Small intestine (tissue), 7 donors: ENCODE measurements around the gene CDIPT. TPM values are rescaled to one million over a fixed set of nuclear protein-coding genes. Genes with fewer than 3 reads are reported as not detected.
"Not testable (repeated sequence)": the region's sequence is repeated elsewhere in the genome, so short reads cannot be mapped to it uniquely, and the experiment has no call there.

Experiments used
- DNase-seq, 2 donors: peaks; one replicate each; pipeline versions ENCODE4 v3.0.0 to v3.0.0-alpha.2; 2013
- FAIRE-seq: peaks from 2 replicates; lab custom pipeline; 2012; peaks lifted over from hg19 to GRCh38; lab: Jason Lieb, UNC
- H3K27ac ChIP-seq, 3 donors: one replicate each; pipeline ENCODE4 v1.5.1; 2013; ENCODE audit warnings: low read length in 2 of 3, mild to moderate bottlenecking in 2 of 3, control low read depth in 1 of 3, inconsistent platforms in 1 of 3, low read depth in 1 of 3, moderate library complexity in 1 of 3
- H3K27me3 ChIP-seq, 3 donors: one replicate each; pipeline ENCODE4 v1.6.1; 2013; ENCODE audit warnings: low read length in 3 of 3, inconsistent platforms in 1 of 3; ENCODE audit not compliant: control insufficient read depth in 3 of 3, insufficient read depth in 3 of 3
- H3K36me3 ChIP-seq, 3 donors: one replicate each; pipeline ENCODE4 v1.6.1; 2013; ENCODE audit warnings: low read length in 3 of 3, inconsistent platforms in 1 of 3, low read depth in 1 of 3, mild to moderate bottlenecking in 1 of 3, moderate library complexity in 1 of 3; ENCODE audit not compliant: control insufficient read depth in 3 of 3, insufficient read depth in 2 of 3
- H3K4me1 ChIP-seq, 3 donors: one replicate each; pipeline ENCODE4 v1.6.1; 2013; ENCODE audit warnings: low read length in 2 of 3, inconsistent platforms in 1 of 3, low read depth in 1 of 3, mild to moderate bottlenecking in 1 of 3, moderate library complexity in 1 of 3; ENCODE audit not compliant: control insufficient read depth in 3 of 3, insufficient read depth in 2 of 3
- H3K4me3 ChIP-seq, 3 donors: one replicate each; pipeline ENCODE4 v1.5.1; 2013; ENCODE audit warnings: low read length in 3 of 3, control low read depth in 1 of 3, inconsistent platforms in 1 of 3, low read depth in 1 of 3, mild to moderate bottlenecking in 1 of 3, moderate library complexity in 1 of 3
- H3K9me3 ChIP-seq, 2 donors: one replicate each; pipeline ENCODE4 v1.6.1; 2013; ENCODE audit warnings: low read depth in 1 of 2, low read length in 1 of 2; ENCODE audit not compliant: control insufficient read depth in 2 of 2, insufficient read depth in 1 of 2
- WGBS, 3 donors: extraction: QIAGEN DNeasy Blood & Tissue Kit; methylation state at CpG; one replicate each; pipeline ENCODE4 v1.1.7; 2013; 5-methylcytosine and 5-hydroxymethylcytosine counted together
- polyA plus RNA-seq, 4 donors: library from polyadenylated mRNA; stranded (reverse) in 3 of 4; unstranded in 1 of 4; fragments of 200-250 nt in 3 of 4; fragments of 120-200 nt in 1 of 4; gene quantifications; one replicate each; pipeline versions ENCODE4 v1.2.1 to v1.2.3, GENCODE V29; 2013
- donor health status: healthy with polysubstance abuse.
- donor health status: control.
- donor health status: control.
- donor health status: Bipolar disorder and iron deficiency.
- donor health status: healthy.

The CDIPT gene
- polyA plus RNA-seq, 4 donors, result 51.9 to 76.9 (median 61.2) TPM

DNA sequence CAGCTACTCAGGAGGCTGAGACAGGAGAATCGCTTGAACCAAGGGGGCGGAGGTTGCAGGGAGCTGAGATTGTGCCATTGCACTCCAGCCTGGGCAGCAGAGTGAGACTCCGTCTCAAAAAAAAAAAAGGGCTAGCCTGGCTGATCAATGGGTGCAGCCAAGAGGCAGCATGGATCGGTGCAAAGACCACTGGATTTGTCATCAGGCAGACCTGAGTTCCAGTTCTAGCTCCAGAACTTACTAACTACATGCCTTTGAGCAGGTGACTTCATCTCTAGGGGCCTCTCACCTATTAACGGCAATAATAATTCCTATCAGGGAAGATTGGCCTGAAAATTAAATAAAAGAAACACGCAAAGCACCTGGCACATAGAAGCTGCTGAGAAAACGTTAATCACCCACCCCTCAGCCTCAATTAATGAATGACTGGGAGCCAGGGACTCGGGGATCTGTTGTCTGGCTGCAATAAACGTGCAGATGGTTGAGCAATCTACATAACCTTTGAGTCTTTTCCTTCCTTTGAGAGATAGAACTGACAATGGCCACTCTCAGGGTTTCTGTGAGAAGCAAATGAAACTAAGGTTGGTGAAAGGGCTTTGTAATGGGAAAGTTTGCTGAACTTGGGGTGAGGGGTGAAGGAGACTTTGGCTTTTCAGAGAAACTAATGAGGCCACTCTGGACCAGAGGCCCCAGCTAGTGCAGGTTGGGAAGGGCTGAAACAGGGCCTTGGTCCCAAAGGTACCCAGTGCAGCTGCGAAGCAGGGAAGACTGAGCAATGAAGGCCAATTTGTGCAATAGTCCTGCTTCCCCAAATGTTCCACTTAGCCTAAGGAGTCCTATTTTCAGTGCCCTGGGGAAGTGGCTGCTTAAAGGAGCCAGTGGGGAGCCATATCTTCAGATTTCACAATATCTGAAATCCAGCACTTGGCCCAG lies 28.8 kb upstream of the CDIPT start:
- DNase-seq, result peak; percentile 93 to 94
- FAIRE-seq, result no peak
- peaks cover 0 to 29% (median 4%) of the 10 kb centered on the region in 3 donors for H3K4me1 ChIP-seq
- H3K9me3 ChIP-seq, result no peaks in the 10 kb centered on the region
- 19 to 56% (median 39%) methylated on average over 10 of the region's 10 CpGs for WGBS, 3 donors
- H3K4me3 ChIP-seq, result no peak overlapping the region
- H3K36me3 ChIP-seq, result peaks cover 0 to 32% (median 0%) of the 10 kb centered on the region in 3 donors
- peak overlapping the region; percentile 55 to 87 (median 82) for H3K27ac ChIP-seq
- H3K27me3 ChIP-seq, result peaks cover 0 to 1% (median 0%) of the 10 kb centered on the region in 3 donors

DNA sequence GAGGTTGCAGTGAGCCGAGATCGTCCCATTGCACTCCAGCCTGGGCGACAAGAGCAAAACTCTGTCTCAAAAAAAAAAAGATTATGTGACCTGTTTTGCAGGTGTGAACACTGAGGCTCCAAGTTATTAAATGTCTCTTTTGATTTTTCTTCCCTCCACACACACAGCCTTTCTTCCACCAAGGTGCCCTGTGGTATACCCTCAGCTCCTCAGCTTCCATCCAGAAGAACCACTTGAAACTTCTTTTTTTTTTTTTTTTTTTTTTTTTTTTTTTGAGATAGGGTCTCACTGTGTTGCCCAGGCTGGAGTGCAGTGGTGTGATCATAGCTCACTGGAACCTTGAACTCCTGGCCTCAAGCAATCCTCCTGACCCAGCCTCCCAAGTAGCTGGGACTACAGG lies 26.3 kb upstream of the CDIPT start:
- H3K4me3 ChIP-seq, H3K27ac ChIP-seq, H3K27me3 ChIP-seq, FAIRE-seq, DNase-seq, H3K9me3 ChIP-seq: not testable (repeated sequence)
- H3K4me1 ChIP-seq, result peaks cover 0 to 26% (median 4%) of the 10 kb centered on the region in 3 donors
- H3K36me3 ChIP-seq, result peaks cover 0 to 30% (median 0%) of the 10 kb centered on the region in 3 donors
- WGBS, 3 donors, result 93 to 96% (median 95%) methylated on average over 3 of the region's 3 CpGs

DNA sequence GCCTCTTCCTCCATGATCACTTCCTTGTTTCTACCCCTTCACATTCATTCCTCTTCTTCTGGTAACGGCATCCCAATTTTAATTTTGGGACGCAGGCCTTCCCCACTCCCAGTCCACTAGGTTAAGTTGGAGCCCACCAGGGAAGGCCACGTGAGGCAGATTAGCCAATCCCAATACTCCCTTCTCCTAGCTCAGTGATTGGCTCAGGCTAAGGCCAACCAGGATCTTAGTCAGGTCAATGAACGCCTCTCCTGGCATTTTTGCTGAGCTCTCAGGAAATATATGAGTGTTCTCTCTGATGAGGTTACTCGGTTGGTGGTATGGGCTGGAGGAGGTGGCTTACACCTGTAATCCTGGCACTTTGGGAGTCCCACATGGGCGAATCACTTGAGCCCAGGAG lies 21.0 kb upstream of the CDIPT start:
- Histone ChIP-seq H3K27me3 (no peaks in the 10 kb centered on the region), H3K36me3 (peaks cover 0 to 55% (median 0%) of the 10 kb centered on the region in 3 donors), H3K27ac (no peak overlapping the region), H3K4me1 (no peaks in the 10 kb centered on the region), H3K9me3 (no peaks in the 10 kb centered on the region), H3K4me3 (no peak overlapping the region)
- 69 to 94% (median 83%) methylated on average over 6 of the region's 6 CpGs for WGBS, 3 donors
- DNase-seq (no peak), FAIRE-seq (no peak)

DNA sequence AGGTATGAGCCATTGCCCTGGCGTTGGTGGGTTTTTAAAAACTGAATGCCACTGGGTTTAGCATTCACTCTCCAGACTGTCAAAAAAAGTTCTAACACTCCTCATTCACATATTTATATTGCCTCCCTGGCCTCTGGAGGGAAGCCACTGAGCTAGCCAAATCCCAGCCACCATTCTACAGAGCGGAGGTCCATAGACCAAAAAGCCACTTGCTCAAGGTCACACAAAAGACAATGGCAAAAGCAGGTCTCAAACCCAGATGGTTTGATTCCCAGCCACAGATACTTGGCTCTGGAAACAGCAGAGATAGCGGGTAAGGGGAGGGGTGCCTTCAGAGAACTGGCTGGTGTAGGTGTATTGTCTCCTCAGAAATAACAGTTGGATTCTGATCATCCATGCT lies 18.0 kb upstream of the CDIPT start:
- Histone ChIP-seq H3K27ac (no peak overlapping the region), H3K9me3 (no peaks in the 10 kb centered on the region), H3K4me3 (no peak overlapping the region), H3K27me3 (peaks cover 0 to 18% (median 0%) of the 10 kb centered on the region in 3 donors), H3K4me1 (peaks cover 0 to 4% (median 0%) of the 10 kb centered on the region in 3 donors), H3K36me3 (peaks cover 0 to 47% (median 0%) of the 10 kb centered on the region in 3 donors)
- DNase-seq, result no peak
- no peak for FAIRE-seq
- 84 to 98% (median 90%) methylated on average over 3 of the region's 3 CpGs for WGBS, 3 donors

DNA sequence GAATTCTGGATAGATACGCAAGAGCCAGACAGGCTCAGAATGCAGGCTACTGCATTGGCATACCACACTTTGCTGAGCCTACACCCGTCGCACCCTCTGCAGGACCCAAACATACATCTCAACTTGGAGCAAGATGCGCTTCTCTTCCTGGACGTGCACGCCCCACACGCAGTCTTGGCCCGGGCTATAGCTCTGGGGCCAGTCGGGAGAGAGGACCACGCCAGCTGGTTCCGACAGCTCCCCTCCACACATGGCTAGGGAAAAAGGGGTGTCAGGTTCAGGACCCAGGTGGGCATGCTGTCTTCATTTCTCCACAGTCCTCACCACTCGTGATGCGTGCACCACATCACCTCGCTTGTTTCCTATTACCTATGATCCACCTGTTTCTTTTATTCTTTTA lies 15.1 kb upstream of the CDIPT start:
- FAIRE-seq (no peak), DNase-seq (no peak)
- WGBS, 3 donors, result 91 to 93% (median 92%) methylated on average over 14 of the region's 14 CpGs
- Histone ChIP-seq H3K4me3 (no peak overlapping the region), H3K27ac (no peak overlapping the region), H3K36me3 (peaks cover 0 to 35% (median 0%) of the 10 kb centered on the region in 3 donors), H3K4me1 (peaks cover 0 to 4% (median 3%) of the 10 kb centered on the region in 3 donors), H3K27me3 (peaks cover 0 to 20% (median 0%) of the 10 kb centered on the region in 3 donors), H3K9me3 (no peaks in the 10 kb centered on the region)

DNA sequence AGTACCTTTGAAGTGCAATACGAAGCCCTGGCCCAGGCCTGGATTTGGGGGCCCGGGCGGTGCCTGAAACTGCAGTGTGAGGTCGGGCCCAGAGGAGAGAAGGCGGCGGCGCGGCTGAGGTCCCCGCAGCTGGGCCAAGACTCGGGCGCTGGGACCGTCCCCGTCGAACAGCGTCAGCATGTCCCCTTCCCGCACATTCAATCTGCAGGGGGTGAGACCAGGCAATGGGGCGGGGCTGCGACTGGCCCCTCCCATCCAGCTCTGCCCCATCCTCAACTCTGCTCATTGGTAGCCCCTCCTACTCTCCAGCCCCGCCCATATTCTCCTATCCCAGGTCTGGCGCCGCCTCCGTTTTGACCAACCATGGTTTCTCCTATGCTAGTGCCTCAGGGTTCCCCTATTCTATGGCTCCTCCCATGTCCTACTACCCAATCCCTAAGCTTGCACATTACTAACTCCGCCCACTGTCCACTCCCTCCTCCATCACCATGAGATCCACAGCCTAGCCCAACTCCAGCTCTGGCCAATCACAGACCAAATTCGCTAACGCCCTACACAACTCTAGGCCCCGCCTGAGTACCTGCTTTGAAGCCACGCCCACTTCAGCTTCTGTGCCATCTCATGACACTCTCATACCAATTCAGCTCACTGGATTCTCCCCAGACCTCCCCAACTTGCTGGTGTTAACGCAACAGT lies 14.4 kb upstream of the CDIPT start:
- FAIRE-seq (no peak), DNase-seq (peak in 1 of 2 donors; percentile 38)
- WGBS, 3 donors, result 37 to 77% (median 62%) methylated on average over 27 to 28 of the region's 28 CpGs
- peaks cover 0 to 20% (median 0%) of the 10 kb centered on the region in 3 donors for H3K27me3 ChIP-seq
- H3K9me3 ChIP-seq, result no peaks in the 10 kb centered on the region
- H3K36me3 ChIP-seq, result peaks cover 0 to 41% (median 0%) of the 10 kb centered on the region in 3 donors
- H3K4me3 ChIP-seq, result no peak overlapping the region
- H3K27ac ChIP-seq, result no peak overlapping the region
- peaks cover 0 to 4% (median 3%) of the 10 kb centered on the region in 3 donors for H3K4me1 ChIP-seq

DNA sequence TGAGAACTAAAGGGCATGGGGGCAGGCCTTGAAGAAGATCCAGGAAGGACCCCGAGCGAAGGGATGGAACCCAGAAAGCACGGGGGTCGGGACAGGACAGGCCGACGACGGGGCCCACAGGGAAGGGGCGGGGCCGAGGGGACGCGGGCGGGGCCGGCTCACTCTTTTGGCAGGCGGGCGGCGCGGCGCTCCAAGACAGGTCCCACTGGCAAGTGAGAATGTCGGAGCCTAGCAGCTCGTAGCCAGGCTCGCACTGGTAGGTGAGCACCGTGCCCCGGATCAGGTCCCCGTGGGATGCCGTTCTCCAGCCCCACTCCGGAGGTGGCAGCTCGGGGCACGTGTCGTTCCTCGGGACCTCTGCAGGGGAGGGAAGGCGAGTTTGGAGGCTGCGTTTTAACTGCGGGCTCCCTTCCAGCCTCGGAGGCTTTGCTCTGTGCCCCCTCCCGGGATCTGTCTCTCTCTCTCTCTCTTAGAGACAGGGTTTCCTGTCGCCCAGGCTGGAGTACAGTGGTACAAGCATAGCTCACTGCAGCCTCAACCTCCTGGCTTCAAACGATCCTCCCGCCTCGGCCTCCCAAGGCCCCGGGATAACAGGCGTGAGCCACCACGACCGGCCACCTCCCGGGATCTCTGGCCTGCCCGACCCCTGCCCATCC lies 13.7 kb upstream of the CDIPT start:
- Histone ChIP-seq H3K36me3 (peaks cover 0 to 48% (median 0%) of the 10 kb centered on the region in 3 donors), H3K9me3 (no peaks in the 10 kb centered on the region), H3K4me1 (peaks cover 0 to 4% (median 3%) of the 10 kb centered on the region in 3 donors), H3K27me3 (peaks cover 0 to 20% (median 0%) of the 10 kb centered on the region in 3 donors), H3K4me3 (peak overlapping the region in 1 of 3 donors; percentile 12), H3K27ac (no peak overlapping the region)
- DNase-seq (no peak), FAIRE-seq (no peak)
- WGBS, 3 donors, result 22 to 85% (median 58%) methylated on average over 31 to 45 of the region's 45 CpGs

DNA sequence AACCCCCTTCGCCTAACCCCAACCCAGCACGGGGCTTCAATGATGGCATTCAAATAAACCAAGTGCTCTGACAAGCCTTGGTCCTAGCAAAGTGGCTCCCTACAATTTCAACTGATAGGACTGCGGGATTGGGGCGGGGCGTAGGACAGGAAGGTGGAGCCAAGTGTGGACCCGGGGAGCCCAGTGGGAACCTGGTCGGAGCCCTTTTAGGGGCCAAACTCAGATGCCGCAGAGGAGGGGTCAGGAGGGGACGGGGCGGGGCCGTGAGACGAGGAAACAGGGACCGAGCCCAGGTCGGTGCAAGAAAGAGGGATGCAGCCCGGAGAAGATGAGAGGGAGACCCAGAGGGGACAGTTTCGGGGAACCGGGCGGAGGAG lies 13.2 kb upstream of the CDIPT start:
- peak overlapping the region in 1 of 3 donors; percentile 12 for H3K4me3 ChIP-seq
- 31 to 72% (median 56%) methylated on average over 17 to 18 of the region's 18 CpGs for WGBS, 3 donors
- no peak for FAIRE-seq

More for the DNA sequence above, 13.2 kb upstream of the CDIPT start:
- no peak for DNase-seq
- no peaks in the 10 kb centered on the region for H3K9me3 ChIP-seq
- no peak overlapping the region for H3K27ac ChIP-seq
- H3K36me3 ChIP-seq, result peaks cover 0 to 53% (median 0%) of the 10 kb centered on the region in 3 donors
- peaks cover 0 to 4% (median 3%) of the 10 kb centered on the region in 3 donors for H3K4me1 ChIP-seq
- peaks cover 0 to 20% (median 0%) of the 10 kb centered on the region in 3 donors for H3K27me3 ChIP-seq
